HG03175 (cell line): Measurements from ENCODE around the gene YIPF5.

Experiments
- ATAC-seq: cut with Tn5 transposase; IDR thresholded peaks from one replicate; pipeline ENCODE4 v1.9.1; 2021; ENCODE audit warnings: mild to moderate bottlenecking, moderate library complexity; ENCODE audit not compliant: unreplicated experiment

Gene YIPF5

DNA sequence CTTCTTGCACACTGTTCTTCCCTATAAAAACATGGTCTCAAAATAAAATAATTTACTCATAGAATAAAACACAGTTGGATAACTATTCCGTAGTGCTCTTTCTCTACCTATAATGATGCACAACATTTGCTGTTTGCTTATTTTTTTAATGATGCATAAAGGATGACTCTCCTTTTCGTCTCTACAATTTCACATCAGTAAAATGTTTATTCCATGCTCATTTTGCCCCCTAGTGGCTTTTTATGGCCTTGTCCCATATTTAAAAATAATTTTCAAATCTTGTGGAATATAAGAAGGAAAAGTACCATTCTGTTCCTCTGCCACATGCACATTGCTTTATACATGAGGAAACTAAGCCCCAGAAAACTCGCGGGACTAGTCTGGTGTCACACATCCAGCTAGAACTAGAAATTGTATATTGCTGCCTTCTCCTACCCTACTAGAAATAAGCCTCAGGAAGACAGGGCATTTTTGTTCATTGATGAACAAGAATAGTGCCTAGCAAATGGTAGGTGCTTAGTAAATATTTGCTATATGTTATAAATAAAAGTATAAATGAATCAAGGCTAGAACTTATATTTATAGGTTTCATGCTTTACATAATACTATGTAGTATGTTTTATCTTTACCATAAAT, 12.9 kb upstream of the YIPF5 start:
- ATAC-seq, result no peak

DNA sequence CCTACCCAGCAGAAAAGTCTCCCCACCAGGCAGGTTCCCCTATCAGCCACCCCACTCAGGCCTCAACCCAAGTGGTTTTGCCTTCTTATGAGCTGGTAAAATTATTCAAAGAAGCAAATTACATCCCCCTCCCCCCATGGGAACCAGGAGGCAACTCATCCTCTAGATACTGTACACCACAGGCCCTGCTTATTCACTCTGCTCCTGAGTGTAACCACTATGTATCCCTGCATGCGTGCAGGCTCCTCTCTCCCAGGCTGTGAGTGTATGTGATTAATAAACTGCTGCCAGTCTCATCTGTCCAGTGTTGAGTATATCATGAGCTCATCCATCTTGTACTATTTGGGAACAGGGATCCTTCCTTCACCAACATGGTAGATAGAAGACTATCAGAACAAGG, 8.8 kb upstream of the YIPF5 start:
- no peak for ATAC-seq

DNA sequence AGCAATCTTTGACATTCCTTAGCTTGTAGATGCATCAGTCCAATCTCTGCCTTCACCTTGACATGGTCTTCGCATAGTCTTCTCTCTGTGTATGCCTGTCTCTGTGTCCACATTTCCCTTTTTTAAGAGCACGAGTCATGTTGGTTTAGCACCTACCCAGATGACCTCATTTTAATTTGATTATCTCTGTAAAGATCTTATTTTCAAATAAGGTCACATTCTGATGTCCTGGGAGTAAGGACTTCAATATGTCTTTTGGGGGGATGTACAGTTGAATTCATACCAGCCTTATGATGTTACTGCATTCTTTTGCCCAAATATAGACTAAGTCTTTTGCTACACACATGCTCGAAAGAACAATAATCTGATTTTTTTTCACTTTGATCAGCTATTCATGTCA, 7.1 kb upstream of the YIPF5 start:
- no peak for ATAC-seq

DNA sequence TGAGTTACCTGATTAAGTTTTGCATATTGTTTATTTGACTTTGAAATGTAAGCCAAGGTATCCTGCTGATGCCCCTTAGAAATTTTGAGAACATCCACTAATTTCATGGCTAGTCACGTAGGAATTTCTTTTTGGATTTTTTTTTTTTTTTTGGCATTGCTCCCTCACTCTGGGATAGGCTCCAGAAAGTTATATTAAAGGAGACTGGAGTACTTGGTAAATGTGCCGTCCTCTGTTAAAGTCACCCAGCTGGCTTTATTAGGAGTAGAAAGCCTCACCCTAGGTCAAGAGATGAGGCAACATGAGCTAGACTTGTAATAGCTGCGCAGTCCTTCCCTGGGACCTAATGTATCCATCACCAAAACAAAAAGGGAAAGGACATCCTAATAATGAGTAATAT, 3.3 kb upstream of the YIPF5 start:
- no peak for ATAC-seq

DNA sequence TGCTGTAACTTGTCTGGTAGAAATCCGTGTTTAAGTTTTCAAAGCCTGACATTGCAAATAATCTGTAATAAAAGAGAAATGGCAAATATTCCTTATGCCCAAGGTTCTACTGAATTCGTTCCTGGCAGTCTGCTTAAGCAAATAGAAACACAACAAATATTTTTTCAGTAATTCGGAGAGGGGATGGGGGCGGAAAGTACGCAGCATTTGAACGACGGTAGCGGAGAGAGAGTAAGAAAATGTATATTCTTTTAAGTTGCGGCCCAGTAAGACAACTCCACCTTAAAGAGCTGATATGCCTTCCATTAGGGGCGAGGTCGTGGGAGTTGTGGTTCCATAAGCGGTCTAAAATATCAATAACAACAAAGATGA, 569 bp downstream of the YIPF5 start:
- ATAC-seq, result peak; percentile 0

DNA sequence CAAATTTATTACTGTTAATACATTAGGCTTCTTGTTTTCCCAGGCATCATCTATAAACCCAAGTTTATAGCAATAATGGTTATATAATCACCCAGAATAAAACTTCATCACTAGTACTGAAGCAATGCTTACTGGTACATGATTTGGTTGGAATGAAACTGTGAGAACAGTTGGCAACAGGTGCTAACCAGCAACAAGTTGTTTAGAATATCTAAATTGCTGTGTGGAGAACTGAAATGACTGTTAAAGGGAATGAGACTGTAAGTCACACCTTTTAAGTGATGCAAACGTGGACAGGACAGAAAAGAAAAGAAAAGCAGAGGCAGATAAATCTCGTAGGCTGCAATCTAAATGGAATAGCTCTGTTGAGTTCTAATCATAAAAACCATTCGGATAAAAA, 2.5 kb downstream of the YIPF5 start:
- no peak for ATAC-seq

DNA sequence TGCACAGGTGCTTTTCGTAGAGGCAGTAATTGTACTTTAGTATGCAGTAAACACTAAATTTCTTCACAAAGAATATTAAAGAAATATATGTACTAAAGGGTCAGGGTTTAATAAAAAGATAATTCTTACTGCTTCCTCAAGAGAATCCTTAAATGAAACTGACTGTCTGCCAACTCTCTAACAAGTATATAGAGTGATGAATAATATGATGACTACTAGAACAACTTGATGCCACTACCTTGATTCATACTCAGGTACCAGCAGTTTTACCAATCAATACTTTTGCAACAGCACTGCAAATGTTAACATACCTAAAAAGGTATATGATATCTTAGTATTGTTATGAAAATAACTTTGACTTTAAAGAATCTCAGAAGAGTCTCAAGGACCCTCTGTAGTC, 3.8 kb downstream of the YIPF5 start:
- ATAC-seq, result no peak

DNA sequence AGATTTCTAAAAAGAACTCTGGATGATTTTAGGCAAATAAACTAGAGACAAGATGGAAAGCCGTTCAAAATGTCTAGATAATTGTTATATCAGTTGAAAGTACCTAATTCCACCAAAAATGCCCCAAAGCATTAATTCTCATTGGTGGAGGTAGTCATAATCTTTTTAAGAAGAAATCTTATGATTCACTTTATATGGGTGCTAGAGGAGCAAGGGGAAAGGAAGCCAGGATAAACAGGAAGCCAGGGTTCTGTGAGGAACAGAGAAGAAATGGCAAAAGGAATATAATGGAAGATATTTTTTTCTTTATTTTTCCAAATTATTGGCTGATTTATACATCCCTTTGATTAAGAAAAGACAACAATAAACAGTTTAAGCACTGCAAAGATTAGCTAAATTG, 7.8 kb downstream of the YIPF5 start:
- no peak for ATAC-seq

DNA sequence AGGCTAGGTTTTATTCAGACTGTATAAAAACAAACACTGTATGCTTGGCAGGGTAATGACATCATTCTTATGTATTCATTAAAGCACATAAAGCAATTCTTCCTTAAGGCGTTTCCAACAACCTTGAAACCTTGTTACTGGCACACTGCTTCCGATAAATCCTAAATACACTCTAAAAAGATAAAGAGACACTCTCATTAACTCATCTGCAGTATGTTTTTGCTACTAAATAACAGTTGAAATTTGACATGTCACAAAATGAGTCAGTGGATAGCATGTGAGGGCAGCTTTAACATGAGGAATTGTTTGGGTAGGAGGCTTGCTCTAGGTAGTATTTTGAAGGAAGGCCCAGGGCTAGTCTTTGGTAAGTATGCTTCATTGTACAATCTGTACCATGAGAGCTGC, 13.7 kb downstream of the YIPF5 start:
- ATAC-seq, result no peak

DNA sequence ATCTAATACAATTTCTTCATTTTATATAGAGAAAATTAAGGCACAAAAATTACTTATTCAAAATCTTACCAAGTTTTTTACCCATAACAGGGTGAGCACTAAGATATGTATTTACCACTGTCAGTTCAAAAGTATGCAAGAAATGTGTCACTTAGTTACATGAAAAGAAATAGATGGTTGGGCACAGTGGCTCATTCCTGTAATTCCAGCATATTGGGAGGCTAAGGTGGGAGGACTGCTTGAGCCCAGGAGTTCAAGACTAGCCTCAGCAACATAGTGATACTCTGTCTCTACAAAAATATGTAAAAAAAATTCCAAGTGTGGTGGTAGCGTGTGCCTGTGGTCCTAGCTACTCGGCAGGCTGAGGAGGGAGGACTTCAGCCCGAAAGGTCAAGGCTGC, 19.4 kb downstream of the YIPF5 start:
- ATAC-seq, result no peak

DNA sequence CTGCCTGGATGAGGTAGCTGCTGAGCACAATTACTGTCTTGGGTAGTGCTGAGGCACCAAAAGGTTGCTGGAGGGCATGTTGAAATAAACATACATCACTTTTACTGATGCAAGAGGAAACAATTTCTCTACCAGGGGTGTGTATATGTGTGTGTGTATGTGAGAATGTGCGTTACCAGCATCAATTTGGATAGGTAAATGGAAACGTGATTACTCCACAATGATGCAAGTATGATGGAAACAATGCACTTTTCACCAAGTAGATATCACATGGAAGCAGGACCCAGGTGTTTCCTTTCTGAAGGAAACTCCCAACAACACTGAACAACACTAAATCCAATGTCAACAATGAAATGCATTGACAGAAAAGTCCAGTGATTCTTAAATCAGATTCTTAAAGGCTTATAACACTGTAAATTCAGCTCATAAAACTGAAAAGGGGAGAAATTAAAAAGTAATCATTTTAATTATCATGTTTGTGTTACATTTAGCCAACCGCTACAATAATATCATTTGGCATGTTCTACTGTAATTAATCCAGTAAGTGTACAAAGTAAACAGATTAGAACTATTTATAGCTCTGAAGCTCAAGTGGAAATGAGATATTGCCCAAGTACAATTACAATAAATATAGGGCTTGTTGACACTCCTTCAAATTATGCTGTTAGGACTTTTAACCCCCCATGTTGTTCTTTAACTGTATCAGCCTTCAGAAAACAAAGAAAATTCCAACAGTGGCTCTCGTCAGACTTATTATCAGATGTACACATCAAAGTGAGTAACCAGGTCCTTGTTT, 25.3 kb downstream of the YIPF5 start:
- ATAC-seq, result no peak

DNA sequence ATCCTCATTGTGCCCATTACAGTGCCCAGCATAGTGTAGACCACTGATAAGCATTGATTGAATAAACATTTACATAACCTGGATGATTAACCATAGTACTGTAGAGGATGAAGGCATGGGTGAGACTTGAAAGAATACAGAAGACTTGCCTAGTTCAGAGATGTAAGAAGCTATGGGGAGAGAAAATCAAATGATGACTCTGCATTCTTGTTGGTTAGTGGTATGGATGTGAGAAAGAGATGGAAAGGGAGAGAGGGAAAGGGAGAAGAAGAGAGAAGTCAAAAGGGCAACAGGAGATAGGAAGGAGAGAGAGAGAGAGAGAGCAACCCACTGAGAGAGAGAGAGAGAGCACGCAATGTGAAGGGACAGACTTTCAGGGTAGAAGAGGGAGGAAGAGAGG, 26.8 kb downstream of the YIPF5 start:
- no peak for ATAC-seq

DNA sequence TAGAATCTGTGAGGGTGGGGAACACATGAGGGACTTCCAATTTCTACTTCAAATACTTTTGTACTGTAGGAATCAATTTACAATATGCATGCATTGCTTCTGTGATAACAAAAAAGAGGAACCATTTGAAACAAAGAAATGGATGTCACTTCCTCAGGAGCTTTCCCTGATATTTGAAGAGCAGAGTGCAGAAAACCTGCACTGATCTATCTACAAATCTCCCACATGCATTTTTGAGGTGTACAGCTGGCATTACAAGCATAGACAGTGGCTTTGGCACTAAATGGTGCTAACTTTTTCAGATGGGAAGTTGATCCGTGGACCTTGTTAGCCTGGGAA, 27.7 kb downstream of the YIPF5 start:
- no peak for ATAC-seq

DNA sequence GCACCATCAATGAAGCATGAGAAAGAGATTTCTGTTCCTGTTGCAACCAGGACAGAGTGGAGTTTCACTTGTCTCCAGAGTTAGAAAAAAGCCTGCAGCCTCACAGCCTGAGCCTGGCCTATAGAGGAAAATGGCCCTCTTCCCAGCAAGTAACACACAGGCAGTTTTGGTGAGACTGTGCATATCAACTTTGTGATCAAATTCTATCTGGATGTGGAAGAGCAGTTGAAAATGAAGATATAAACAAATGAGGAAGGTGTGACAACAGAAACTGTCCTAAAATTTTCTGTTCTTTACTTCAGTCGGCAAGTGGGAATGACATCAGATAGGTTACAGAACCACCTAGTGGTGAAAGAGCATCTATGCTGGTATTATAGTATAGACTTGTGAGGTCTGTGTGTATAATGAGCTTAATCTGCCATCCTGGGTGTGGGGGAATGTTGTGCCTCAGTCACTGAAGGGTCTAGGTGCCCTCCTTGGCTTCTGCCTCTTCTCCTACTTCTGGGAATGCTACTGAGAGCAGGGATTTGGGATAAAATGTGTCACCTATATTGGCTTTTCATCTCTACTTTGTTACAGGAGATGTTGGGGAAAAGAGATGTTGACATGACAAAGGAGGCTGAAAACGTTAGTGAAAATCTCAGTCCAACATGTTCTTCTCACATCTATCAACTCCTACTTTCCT, 28.2 kb downstream of the YIPF5 start:
- peak; percentile 98 for ATAC-seq

DNA sequence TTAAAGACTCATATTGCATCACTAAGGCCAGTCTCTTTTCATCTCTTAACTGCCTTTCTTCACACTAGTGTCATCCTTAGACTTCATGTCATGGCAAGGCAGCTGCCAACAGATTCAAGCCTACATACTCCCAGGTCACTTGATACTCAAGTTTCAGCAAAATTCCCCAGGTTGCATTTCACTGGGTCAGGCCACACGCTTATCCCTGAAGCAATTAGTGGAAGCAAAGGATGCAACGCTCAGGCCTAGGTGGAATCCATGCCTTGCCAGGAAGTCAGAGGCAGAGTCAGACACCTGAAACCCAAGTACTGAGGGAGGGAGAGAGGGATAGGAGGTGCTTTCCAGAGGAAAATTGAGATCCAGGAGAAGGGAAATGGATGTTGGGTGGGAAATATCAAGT, 28.9 kb downstream of the YIPF5 start:
- no peak for ATAC-seq

DNA sequence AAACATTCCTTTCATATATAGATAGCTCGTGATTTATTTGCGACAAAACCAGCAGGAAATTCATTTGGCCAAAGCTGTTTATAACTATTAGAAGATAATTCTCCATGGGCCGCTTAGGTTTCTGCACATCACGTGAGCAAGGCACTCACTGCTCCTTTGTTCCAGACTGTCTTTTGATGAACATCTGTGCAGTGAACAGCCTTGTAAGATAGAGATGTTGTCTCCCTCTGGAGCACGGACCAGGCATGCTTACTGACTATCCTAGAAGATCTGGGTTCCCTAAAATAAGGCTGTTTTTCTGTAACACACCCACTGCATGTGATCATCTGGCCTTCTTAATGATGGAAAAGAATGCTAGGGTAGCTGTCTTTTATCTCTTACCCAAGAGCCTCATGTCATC, 30.9 kb downstream of the YIPF5 start:
- ATAC-seq, result no peak

DNA sequence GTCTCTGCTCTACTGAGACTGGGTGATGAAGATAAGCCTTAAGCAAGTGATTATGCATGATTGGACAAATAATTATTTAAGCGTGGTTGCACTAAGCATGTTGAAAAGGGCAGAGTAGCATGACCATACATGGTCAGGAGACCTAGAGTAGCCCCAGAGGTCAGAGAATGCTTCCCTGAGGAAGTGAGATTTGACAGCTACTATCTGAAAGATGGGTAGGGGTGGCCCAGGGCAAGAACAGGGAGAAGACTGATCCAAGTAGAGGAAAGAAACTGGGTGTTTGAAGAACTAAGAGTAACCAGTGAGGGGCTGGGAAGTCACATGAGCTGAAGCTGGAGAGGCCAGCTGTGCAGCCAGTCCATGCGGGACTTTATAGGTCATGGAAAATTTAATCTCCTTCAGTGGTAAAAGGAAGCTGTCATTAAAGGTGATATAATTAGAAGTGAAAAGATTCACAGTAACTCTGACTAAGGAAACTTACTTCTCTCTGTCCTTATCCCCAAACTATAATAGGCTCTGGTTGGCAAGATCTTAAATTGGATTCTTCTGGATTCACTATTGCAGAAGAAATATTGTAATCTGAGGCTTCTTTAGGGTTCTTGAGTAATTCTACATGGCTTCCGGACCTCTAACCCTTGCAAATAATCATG, 35.2 kb downstream of the YIPF5 start:
- peak; percentile 44 for ATAC-seq

DNA sequence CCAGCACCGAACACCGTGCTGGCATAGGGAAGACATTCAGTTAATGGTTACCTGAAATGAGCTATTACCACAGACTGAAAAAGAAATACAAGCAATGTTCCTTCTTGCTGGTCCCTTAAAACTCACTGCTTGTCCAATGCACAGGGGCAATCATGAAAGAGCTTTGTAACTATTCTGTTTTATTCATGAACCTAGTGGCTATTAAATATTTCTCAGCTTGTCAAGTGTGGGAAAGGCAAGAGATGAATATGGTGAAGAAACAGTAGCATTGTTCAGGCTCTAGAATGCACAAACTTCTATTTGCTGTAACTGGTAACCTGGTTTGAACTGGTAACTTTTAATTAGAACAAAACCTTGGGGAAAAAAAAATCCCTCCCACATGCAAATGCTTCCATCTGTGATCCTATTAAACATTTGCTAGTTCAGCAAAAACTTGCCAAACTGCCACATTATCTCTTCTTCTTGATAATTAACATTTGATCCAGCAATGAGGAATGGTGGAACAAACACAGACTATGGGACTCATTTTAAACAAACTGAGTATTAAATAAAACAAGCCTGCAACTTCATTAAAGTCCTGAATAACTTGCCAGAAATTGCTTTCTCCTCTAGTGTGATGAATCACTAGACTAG, 36.1 kb downstream of the YIPF5 start:
- ATAC-seq, result no peak

DNA sequence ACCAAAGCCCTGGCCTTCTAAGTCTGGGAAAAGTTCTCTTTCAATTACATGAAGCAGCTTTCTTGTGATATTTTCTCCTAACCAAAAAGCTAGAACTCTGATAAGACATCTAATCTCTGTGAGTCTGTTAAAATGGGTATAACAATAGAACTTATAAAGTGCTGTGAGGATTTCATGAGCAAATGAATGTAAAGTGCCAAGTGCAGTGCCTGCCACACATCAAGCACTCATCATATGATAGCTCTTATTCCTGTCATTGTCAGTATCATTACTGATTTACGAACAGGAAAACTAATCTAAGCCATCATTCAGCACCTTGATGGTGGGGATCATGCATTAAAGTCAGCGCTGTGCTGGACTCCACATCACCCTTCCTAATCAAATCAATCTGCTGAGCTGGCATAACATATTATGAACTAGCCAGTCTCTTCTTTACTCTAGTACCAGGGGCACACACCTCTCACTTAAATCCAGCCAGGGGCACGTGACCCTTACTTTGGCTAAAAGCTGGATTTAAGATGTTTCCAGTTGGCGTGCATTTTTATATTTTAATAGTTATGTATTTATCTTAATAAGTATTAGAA, 37.3 kb downstream of the YIPF5 start:
- no peak for ATAC-seq

DNA sequence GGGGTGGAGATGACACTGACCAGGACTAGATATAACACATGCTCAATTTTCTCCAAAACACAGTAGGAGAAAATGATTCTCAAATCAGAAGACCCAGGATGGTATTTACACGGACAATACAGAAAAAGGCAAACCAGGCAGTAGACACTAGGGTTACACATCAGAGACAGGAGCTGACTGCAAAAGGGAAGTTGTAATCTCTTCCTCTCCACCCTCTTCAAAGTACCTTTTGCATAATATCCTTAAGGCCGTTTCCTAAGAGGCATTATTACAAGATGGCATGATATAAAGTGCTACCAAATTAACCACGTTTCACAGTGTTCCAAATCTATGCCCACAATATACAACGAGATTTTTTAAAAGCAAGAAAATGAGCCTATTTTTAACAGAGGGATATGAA, 39.2 kb downstream of the YIPF5 start:
- ATAC-seq, result no peak

DNA sequence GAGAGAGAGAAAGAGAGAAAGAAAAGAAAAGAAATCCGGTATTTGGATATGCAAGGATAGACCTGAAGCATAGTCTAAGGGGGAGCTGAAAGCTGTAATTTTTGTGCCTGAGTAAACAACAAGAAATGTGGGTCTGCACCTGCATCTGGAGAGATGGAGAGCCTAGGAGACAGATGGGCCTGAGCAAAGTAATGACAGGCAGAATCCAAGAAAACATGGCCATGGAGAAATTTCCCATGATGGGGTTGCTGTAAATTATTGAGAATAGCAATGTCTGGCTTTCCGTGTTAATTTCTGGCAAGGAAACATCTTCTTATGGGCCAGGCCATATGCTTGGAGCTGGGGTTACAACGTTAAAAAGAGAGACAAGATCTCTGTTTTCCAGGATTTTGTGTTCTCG, 40.2 kb downstream of the YIPF5 start:
- no peak for ATAC-seq
